Right renal cortex interstitium (tissue), 3 donors: ENCODE measurements around the gene UBE2E2. TPM values are rescaled to one million over a fixed set of nuclear protein-coding genes. Genes with fewer than 3 reads are reported as not detected.
"Not testable (repeated sequence)": the region's sequence is repeated elsewhere in the genome, so short reads cannot be mapped to it uniquely, and the experiment has no call there.

Source experiments
- DNase-seq, 3 donors: peaks; one replicate each; pipeline ENCODE4 v3.0.0-alpha.2; 2013; ENCODE audit warnings: low read depth in 3 of 3, low spot score in 2 of 3
- polyA plus RNA-seq, 3 donors: library from polyadenylated mRNA; unstranded; fragments of 120-200 nt; gene quantifications; one replicate each; pipeline ENCODE4 v1.2.1, GENCODE V29; 2013; ENCODE audit not compliant: insufficient read length in 3 of 3

UBE2E2 gene
- polyA plus RNA-seq, 3 donors = 54.3 to 71.0 (median 62.4) TPM

- no peak for DNase-seq
Measured at GRCh38 chr3:23320586-23321570, 117.8 kb downstream of the UBE2E2 start.

GRCh38 chr3:23324745-23325144 lies 121.6 kb downstream of the UBE2E2 start:
- no peak for DNase-seq

GRCh38 chr3:23325466-23326065 lies 122.4 kb downstream of the UBE2E2 start:
- DNase-seq = no peak

- DNase-seq = no peak
Measured at GRCh38 chr3:23329471-23330105, 126.5 kb downstream of the UBE2E2 start.

- no peak for DNase-seq
Measured at GRCh38 chr3:23330568-23330967, 127.4 kb downstream of the UBE2E2 start.

GRCh38 chr3:23331141-23331935 lies 128.2 kb downstream of the UBE2E2 start:
- no peak for DNase-seq

GRCh38 chr3:23333633-23334032 lies 130.5 kb downstream of the UBE2E2 start:
- DNase-seq = no peak

GRCh38 chr3:23336853-23337252 lies 133.7 kb downstream of the UBE2E2 start:
- not testable (repeated sequence) for DNase-seq

- DNase-seq = no peak
Measured at GRCh38 chr3:23341147-23341838, 138.2 kb downstream of the UBE2E2 start.

GRCh38 chr3:23342343-23342742 lies 139.2 kb downstream of the UBE2E2 start:
- no peak for DNase-seq

- no peak for DNase-seq
Measured at GRCh38 chr3:23343509-23343908, 140.4 kb downstream of the UBE2E2 start.

GRCh38 chr3:23344886-23345285 lies 141.8 kb downstream of the UBE2E2 start:
- no peak for DNase-seq

GRCh38 chr3:23349444-23349843 lies 146.3 kb downstream of the UBE2E2 start:
- not testable (repeated sequence) for DNase-seq

GRCh38 chr3:23356169-23356568 lies 153.0 kb downstream of the UBE2E2 start:
- no peak for DNase-seq

GRCh38 chr3:23356923-23357322 lies 153.8 kb downstream of the UBE2E2 start:
- no peak for DNase-seq

- DNase-seq = no peak
Measured at GRCh38 chr3:23359116-23359515, 156.0 kb downstream of the UBE2E2 start.

GRCh38 chr3:23365066-23365465 lies 161.9 kb downstream of the UBE2E2 start:
- no peak for DNase-seq

GRCh38 chr3:23368731-23369130 lies 165.6 kb downstream of the UBE2E2 start:
- DNase-seq = no peak

GRCh38 chr3:23372285-23372684 lies 169.2 kb downstream of the UBE2E2 start:
- no peak for DNase-seq
